Testis (tissue), 3 donors: ENCODE measurements around the gene RTF1. TPM values are rescaled to one million over a fixed set of nuclear protein-coding genes. Genes with fewer than 3 reads are reported as not detected.

Experiments
- DNase-seq: peaks from one replicate; pipeline ENCODE4 v3.0.0-alpha.2; 2019
- H3K27ac ChIP-seq, 2 donors: fragments of 200-600 bp; sonication (generic); one replicate each; pipeline ENCODE4 v1.5.1; 2019
- H3K27me3 ChIP-seq: fragments of 200-600 bp; sonication (generic); one replicate; pipeline ENCODE4 v1.5.1; 2019
- H3K36me3 ChIP-seq: fragments of 200-600 bp; sonication (generic); one replicate; pipeline ENCODE4 v1.5.1; 2017; ENCODE audit warnings: low read depth; ENCODE audit errors: missing control alignments
- H3K4me1 ChIP-seq: fragments of 200-600 bp; sonication (generic); one replicate; pipeline ENCODE4 v1.5.1; 2019
- H3K4me3 ChIP-seq, 2 donors: fragments of 200-600 bp; sonication (generic); one replicate each; pipeline ENCODE4 v1.5.1; 2017 to 2019
- H3K9me3 ChIP-seq: fragments of 200-600 bp; sonication (generic); one replicate; pipeline ENCODE4 v1.5.1; 2017
- POLR2A ChIP-seq: fragments of 450-650 bp; IDR thresholded peaks from one replicate; pipeline ENCODE4 v1.6.1; 2017; ENCODE audit warnings: antibody characterized with exemption, mild to moderate bottlenecking, moderate library complexity
- WGBS, 2 donors: methylation state at CpG; one replicate each; pipeline ENCODE4 v1.1.5; 2018; 5-methylcytosine and 5-hydroxymethylcytosine counted together
- intact Hi-C: fragments of 100-400 bp; cut with DNase I; formaldehyde crosslinking; loops from one replicate; pipeline ENCODE4 v1.15.1; 2023; ENCODE audit warnings: low total_unique reads
- polyA plus RNA-seq: library from polyadenylated mRNA; stranded (reverse); fragments of 350-450 nt; fragmentation: Illumina TruSeq; extraction: RNeasy Lipid Tissue Mini Kit (QIAGEN cat#74804); gene quantifications from one replicate; pipeline ENCODE4 v1.2.3, GENCODE V29; 2014; ENCODE audit warnings: low read depth, low replicate concordance; ENCODE audit not compliant: insufficient read depth
- small RNA-seq, 2 donors: library from RNA; depleted of rRNA; stranded (forward); fragments of <200 nt; gene quantifications; one replicate each; pipeline ENCODE3, GENCODE V24; 2016
- total RNA-seq, 2 donors: library from RNA; depleted of rRNA; stranded (reverse); fragments of >200 nt; gene quantifications; one replicate each; pipeline ENCODE4 v1.2.3, GENCODE V29; 2016
- TF ChIP-seq, protein P1 (sequence below), 3 experiments: fragments of 450-650 bp in 2 of 3; fragments of 200-600 bp in 1 of 3; sonication (generic) in 1 of 3; IDR thresholded peaks; one replicate each; pipeline ENCODE4 v1.5.1; 2016 to 2019; ENCODE audit warnings: antibody characterized with exemption in 3 of 3, mild to moderate bottlenecking in 2 of 3, moderate library complexity in 1 of 3

RTF1 gene
- total and polyA plus RNA-seq, 3 donors from 2014 or later = 27.8 to 82.7 (median 56.9) TPM

DNA sequence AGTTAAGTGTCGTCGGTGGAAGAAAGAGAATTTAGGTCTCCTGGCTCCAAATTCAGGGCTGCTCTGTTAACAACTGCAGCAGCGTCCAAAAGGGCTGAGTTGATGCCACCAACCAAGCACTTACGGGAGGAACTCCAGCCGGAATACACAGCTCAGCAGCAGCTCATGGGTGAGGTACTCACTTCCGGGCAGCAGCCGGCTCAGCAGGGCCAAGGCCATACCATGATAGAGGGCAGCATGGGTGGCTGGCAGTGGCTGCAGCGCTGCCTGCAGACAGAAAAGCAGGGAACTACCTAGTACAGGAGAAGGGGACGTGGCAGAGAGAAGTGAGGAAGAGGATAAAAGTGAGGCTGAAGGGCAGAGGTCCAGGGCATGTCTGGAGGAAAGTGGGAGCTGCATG, 104.7 kb downstream of the RTF1 start:
- Histone ChIP-seq H3K4me3 (no peak overlapping the region), H3K4me1 (no peaks in the 10 kb centered on the region), H3K36me3 (no peaks in the 10 kb centered on the region), H3K27ac (no peak overlapping the region), H3K27me3 (no peaks in the 10 kb centered on the region), H3K9me3 (no peaks in the 10 kb centered on the region)
- DNase-seq = no peak
- TF ChIP-seq, protein P1, sequence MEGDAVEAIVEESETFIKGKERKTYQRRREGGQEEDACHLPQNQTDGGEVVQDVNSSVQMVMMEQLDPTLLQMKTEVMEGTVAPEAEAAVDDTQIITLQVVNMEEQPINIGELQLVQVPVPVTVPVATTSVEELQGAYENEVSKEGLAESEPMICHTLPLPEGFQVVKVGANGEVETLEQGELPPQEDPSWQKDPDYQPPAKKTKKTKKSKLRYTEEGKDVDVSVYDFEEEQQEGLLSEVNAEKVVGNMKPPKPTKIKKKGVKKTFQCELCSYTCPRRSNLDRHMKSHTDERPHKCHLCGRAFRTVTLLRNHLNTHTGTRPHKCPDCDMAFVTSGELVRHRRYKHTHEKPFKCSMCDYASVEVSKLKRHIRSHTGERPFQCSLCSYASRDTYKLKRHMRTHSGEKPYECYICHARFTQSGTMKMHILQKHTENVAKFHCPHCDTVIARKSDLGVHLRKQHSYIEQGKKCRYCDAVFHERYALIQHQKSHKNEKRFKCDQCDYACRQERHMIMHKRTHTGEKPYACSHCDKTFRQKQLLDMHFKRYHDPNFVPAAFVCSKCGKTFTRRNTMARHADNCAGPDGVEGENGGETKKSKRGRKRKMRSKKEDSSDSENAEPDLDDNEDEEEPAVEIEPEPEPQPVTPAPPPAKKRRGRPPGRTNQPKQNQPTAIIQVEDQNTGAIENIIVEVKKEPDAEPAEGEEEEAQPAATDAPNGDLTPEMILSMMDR (IDR thresholded peaks at IDR 0.05) = no peak
- TF ChIP-seq POLR2A = no peak
- intact Hi-C loops = no loop called here
- 68 to 75% methylated on average over 9 of the region's 9 CpGs for WGBS, 2 donors

DNA sequence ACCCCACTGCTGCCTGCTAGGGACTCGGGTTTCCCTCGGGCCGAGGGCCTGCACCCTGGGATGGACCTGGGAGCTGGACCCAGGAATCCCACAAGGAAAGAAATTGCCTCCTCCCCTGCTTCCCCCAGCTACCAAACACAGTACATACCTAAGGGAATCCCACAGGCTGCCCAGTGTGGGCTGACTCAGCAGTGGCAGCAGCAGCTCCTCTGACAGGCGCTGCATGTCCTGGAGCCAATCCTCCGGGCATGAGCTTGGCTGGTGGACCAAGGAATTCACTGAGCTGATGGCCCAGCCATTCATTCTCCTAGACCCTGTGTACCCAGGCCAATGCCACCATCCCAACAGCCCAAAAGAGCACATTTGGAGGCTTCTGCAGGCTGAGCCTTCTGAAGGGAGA, 106.2 kb downstream of the RTF1 start:
- Histone ChIP-seq H3K9me3 (no peaks in the 10 kb centered on the region), H3K4me3 (no peak overlapping the region), H3K36me3 (no peaks in the 10 kb centered on the region), H3K27me3 (no peaks in the 10 kb centered on the region), H3K4me1 (no peaks in the 10 kb centered on the region), H3K27ac (no peak overlapping the region)
- intact Hi-C loops = no loop called here
- DNase-seq = no peak
- 90 to 91% methylated on average over 2 to 4 of the region's 5 CpGs for WGBS, 2 donors
- TF ChIP-seq POLR2A = no peak
- TF ChIP-seq, protein P1 (IDR thresholded peaks at IDR 0.05) = no peak

DNA sequence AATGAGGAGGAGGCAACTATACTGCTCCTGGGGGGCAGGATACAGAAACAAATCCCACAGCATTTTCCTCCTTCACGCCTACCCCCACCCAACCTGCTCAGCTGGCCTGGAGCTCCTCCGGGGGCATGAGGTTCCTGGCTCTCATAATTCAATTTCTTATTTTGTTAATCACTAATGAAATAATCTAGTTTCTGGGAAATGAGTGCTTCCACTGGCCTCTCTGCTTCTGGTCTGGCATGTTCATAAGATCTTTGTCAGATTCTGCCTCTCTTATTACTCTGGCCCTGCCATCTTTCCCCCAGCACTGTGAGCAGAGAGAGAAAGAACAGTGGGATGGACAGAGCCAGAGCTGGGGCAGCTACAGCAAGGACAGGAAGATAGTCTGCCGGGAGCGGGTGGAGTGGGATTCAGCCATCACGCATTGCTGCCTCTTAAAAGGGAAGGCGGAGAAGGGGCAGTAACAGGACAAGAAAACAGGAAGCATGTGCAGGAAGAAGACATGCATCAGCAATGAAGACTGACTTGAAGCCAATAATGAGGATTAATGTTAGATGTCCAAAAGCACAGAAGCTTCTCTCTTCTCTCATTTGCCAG, 113.6 kb downstream of the RTF1 start:
- H3K27me3 ChIP-seq = no peaks in the 10 kb centered on the region
- H3K4me1 ChIP-seq = no peaks in the 10 kb centered on the region
- H3K4me3 ChIP-seq = no peak overlapping the region
- no peaks in the 10 kb centered on the region for H3K9me3 ChIP-seq
- intact Hi-C loops = no loop called here
- no peak overlapping the region for H3K27ac ChIP-seq
- no peak for DNase-seq
- H3K36me3 ChIP-seq = no peaks in the 10 kb centered on the region
- 91% methylated on average over 6 of the region's 6 CpGs for WGBS, 2 donors
- TF ChIP-seq, protein P1 (IDR thresholded peaks at IDR 0.05) = no peak
- no peak for TF ChIP-seq POLR2A

Small RNA genes within 50 kb of the gene (small RNA-seq; reads per million reads assigned to genes)
- 0 reads per million in 2 donors for gene RNU6-1169P

Other genes with a start within 250 kb of the RTF1 start
- gene EXD1, start 186.3 kb upstream of the RTF1 start, total RNA-seq = 10 to 100 TPM; 20.7 to 42.9 TPM
- gene EXD1, start 186.3 kb upstream of the RTF1 start, polyA plus RNA-seq = 47.0 TPM
- gene CHP1, start 185.8 kb upstream of the RTF1 start, total RNA-seq = 10 to 100 TPM; 61.9 to 72.7 TPM
- gene CHP1, start 185.8 kb upstream of the RTF1 start, polyA plus RNA-seq = 36.6 TPM
- gene OIP5, start 84.5 kb upstream of the RTF1 start, total RNA-seq = 10 to 100 TPM; 21.2 to 22.1 TPM
- 44.8 TPM for gene OIP5, start 84.5 kb upstream of the RTF1 start, polyA plus RNA-seq
- gene NUSAP1, start 84.2 kb upstream of the RTF1 start, total RNA-seq = 10 to 100 TPM; 19.5 to 20.2 TPM
- 40.2 TPM for gene NUSAP1, start 84.2 kb upstream of the RTF1 start, polyA plus RNA-seq
- 10 to 100 TPM; 23.4 to 25.0 TPM for gene NDUFAF1, start 14.6 kb upstream of the RTF1 start, total RNA-seq
- 49.7 TPM for gene NDUFAF1, start 14.6 kb upstream of the RTF1 start, polyA plus RNA-seq
- 10 to 100 TPM; 16.7 to 21.3 TPM for gene ITPKA, start 76.8 kb downstream of the RTF1 start, total RNA-seq
- 12.1 TPM for gene ITPKA, start 76.8 kb downstream of the RTF1 start, polyA plus RNA-seq
- gene LTK, start 96.7 kb downstream of the RTF1 start, total RNA-seq = 1 to 10 TPM; 3.7 to 4.2 TPM
- 2.9 TPM for gene LTK, start 96.7 kb downstream of the RTF1 start, polyA plus RNA-seq
- 10 to 100 TPM; 49.4 to 70.9 TPM for gene RPAP1, start 127.2 kb downstream of the RTF1 start, total RNA-seq
- gene RPAP1, start 127.2 kb downstream of the RTF1 start, polyA plus RNA-seq = 36.3 TPM
- 100 to 1,000 TPM; 107 to 156 TPM for gene TYRO3, start 142.1 kb downstream of the RTF1 start, total RNA-seq
- gene TYRO3, start 142.1 kb downstream of the RTF1 start, polyA plus RNA-seq = 99.0 TPM
- 10 to 100 TPM; 78.1 to 90.2 TPM for gene MGA, start 243.3 kb downstream of the RTF1 start, total RNA-seq
- 20.3 TPM for gene MGA, start 243.3 kb downstream of the RTF1 start, polyA plus RNA-seq